Stomach (tissue), 9 donors: Measurements from ENCODE around the gene CRYZ. TPM values are rescaled to one million over a fixed set of nuclear protein-coding genes. Genes with fewer than 3 reads are reported as not detected.

ENCODE experiments used
- DNase-seq, 2 donors: peaks; one replicate each; pipeline versions ENCODE4 v3.0.0 to v3.0.0-alpha.2; 2013 to 2019
- H3K27ac ChIP-seq, 5 donors: fragments of 200-600 bp in 4 of 5; sonication (generic) in 4 of 5; one replicate each; pipeline ENCODE4 v1.5.1; 2013 to 2019; ENCODE audit warnings: mild to moderate bottlenecking in 1 of 5, moderate library complexity in 1 of 5
- H3K27me3 ChIP-seq, 3 donors: fragments of 200-600 bp; sonication (generic); one replicate each; pipeline ENCODE4 v1.5.1; 2017 to 2019; ENCODE audit warnings: mixed run types in 1 of 3
- H3K36me3 ChIP-seq, 4 donors: fragments of 200-600 bp; sonication (generic); 1 replicate in 3 of 4; 2 replicates in 1 of 4; pipeline ENCODE4 v1.5.1; 2016 to 2019
- H3K4me1 ChIP-seq, 4 donors: fragments of 200-600 bp; sonication (generic); one replicate each; pipeline ENCODE4 v1.5.1; 2016 to 2019
- H3K4me3 ChIP-seq, 4 donors: fragments of 200-600 bp; sonication (generic) in 3 of 4; one replicate each; pipeline ENCODE4 v1.5.1; 2016 to 2019; ENCODE audit warnings: mild to moderate bottlenecking in 1 of 4
- H3K9me3 ChIP-seq, 4 donors: fragments of 200-600 bp; sonication (generic); one replicate each; pipeline ENCODE4 v1.5.1; 2016 to 2019
- EP300 ChIP-seq: sonication (generic); formaldehyde crosslinking; IDR thresholded peaks from one replicate; pipeline ENCODE4 v1.6.1; 2017; ENCODE audit warnings: antibody characterized with exemption
- POLR2A ChIP-seq, 4 donors: fragments of 450-650 bp; IDR thresholded peaks; one replicate each; pipeline ENCODE4 v1.6.1; 2016; ENCODE audit warnings: antibody characterized with exemption in 4 of 4, control low read depth in 2 of 4, mild to moderate bottlenecking in 1 of 4, moderate library complexity in 1 of 4
- POLR2AphosphoS5 ChIP-seq, 3 donors: sonication (generic); formaldehyde crosslinking; IDR thresholded peaks; one replicate each; pipeline ENCODE4 v1.6.1; 2016; ENCODE audit warnings: antibody characterized with exemption in 3 of 3
- WGBS, 5 donors: extraction: QIAGEN DNeasy Blood & Tissue Kit in 3 of 5; methylation state at CpG; one replicate each; pipeline versions ENCODE4 v1.1.5 to v1.1.7; 2013 to 2018; 5-methylcytosine and 5-hydroxymethylcytosine counted together
- intact Hi-C: fragments of 100-400 bp; cut with DNase I; formaldehyde crosslinking; loops from one replicate; pipeline ENCODE4 v1.15.1; 2023; ENCODE audit warnings: low total_unique reads
- polyA plus RNA-seq, 3 donors: library from polyadenylated mRNA; stranded (reverse); fragments of 200-250 nt; gene quantifications; one replicate each; pipeline ENCODE4 v1.2.3, GENCODE V29; 2013
- total RNA-seq, 5 donors: library from RNA; depleted of rRNA; stranded (reverse); fragments of >200 nt; gene quantifications; one replicate each; pipeline versions ENCODE4 v1.1.0 to v1.2.3, GENCODE V29; 2014 to 2016
- TF ChIP-seq, protein P1 (sequence below), 7 experiments: fragments of 450-650 bp in 4 of 7; fragments of 200-600 bp in 3 of 7; sonication (generic) in 3 of 7; IDR thresholded peaks; one replicate each; pipeline ENCODE4 v1.5.1; 2016 to 2019; ENCODE audit warnings: antibody characterized with exemption in 7 of 7, control low read depth in 2 of 7, mild to moderate bottlenecking in 1 of 7
- donor health status: healthy with polysubstance abuse.
- donor health status: Bipolar disorder and iron deficiency.
- donor health status: healthy.

Gene CRYZ
- total and polyA plus RNA-seq, 8 donors, result 14.2 to 74.5 (median 35.0) TPM

DNA sequence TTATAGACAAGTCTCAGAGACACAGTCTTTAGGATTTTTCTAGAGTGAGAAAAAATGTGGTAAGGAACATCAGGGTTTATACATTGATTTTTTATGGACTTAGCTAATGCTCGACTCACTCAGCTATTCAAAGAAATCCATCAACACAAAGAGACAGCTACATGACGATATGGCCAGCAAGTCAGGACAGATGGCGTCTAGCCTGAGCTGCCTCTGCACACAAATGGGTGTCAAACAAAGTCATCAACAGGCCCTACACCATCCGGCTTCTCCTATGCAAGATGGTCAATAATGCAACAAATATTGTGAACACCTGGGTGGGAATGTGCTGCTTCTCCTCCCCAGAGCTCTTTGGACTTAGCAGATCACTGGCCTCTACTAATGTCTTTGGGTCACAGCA, 45.9 kb downstream of the CRYZ start:
- WGBS, 5 donors, result 69 to 80% (median 73%) methylated on average over 4 of the region's 4 CpGs
- no peak for DNase-seq

GRCh38 chr1:74684301-74684700, 48.5 kb downstream of the CRYZ start:
- H3K4me3 ChIP-seq, result no peak overlapping the region
- no peaks in the 10 kb centered on the region for H3K36me3 ChIP-seq
- no peaks in the 10 kb centered on the region for H3K27me3 ChIP-seq
- no peaks in the 10 kb centered on the region for H3K4me1 ChIP-seq
- TF ChIP-seq, protein P1, sequence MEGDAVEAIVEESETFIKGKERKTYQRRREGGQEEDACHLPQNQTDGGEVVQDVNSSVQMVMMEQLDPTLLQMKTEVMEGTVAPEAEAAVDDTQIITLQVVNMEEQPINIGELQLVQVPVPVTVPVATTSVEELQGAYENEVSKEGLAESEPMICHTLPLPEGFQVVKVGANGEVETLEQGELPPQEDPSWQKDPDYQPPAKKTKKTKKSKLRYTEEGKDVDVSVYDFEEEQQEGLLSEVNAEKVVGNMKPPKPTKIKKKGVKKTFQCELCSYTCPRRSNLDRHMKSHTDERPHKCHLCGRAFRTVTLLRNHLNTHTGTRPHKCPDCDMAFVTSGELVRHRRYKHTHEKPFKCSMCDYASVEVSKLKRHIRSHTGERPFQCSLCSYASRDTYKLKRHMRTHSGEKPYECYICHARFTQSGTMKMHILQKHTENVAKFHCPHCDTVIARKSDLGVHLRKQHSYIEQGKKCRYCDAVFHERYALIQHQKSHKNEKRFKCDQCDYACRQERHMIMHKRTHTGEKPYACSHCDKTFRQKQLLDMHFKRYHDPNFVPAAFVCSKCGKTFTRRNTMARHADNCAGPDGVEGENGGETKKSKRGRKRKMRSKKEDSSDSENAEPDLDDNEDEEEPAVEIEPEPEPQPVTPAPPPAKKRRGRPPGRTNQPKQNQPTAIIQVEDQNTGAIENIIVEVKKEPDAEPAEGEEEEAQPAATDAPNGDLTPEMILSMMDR (IDR thresholded peaks at IDR 0.05), result no peak
- TF ChIP-seq POLR2AphosphoS5 (IDR thresholded peaks at IDR 0.05) (no peak), POLR2A (IDR thresholded peaks at IDR 0.05) (no peak), EP300 (no peak)
- 94 to 98% (median 94%) methylated on average over 2 of the region's 2 CpGs for WGBS, 5 donors
- H3K27ac ChIP-seq, result no peak overlapping the region
- no peak for DNase-seq
- no peaks in the 10 kb centered on the region for H3K9me3 ChIP-seq
- intact Hi-C loops, result no loop called here

More for the DNA sequence above, 45.9 kb downstream of the CRYZ start:
- H3K36me3 ChIP-seq, result no peaks in the 10 kb centered on the region
- intact Hi-C loops, result no loop called here
- no peak overlapping the region for H3K4me3 ChIP-seq
- TF ChIP-seq POLR2A (IDR thresholded peaks at IDR 0.05) (no peak), POLR2AphosphoS5 (IDR thresholded peaks at IDR 0.05) (no peak), EP300 (no peak)
- TF ChIP-seq, protein P1 (IDR thresholded peaks at IDR 0.05), result no peak
- H3K27ac ChIP-seq, result no peak overlapping the region
- H3K9me3 ChIP-seq, result no peaks in the 10 kb centered on the region
- H3K4me1 ChIP-seq, result peaks cover 0 to 9% (median 4%) of the 10 kb centered on the region in 4 donors
- no peaks in the 10 kb centered on the region for H3K27me3 ChIP-seq

DNA sequence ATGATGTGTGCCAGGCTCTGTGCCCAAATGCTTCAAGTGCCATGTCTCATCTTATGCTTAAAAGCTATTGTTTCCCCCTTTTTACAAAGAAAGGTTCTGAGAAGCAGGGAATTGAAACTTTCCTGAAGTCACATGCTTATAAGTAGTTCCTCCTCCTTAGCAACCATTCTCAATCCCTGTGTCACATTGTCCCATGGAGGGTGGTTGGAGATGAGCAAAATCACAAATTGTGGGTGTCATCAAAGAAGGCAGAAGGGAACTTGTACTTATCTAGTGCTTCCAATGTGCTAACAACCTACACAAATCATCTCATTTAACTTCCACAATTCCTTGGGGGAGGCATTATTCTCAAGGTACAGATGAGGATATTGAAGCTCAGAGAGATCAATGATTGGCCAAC, 49.2 kb downstream of the CRYZ start:
- intact Hi-C loops, result no loop called here
- Histone ChIP-seq H3K4me3 (no peak overlapping the region), H3K4me1 (no peaks in the 10 kb centered on the region), H3K27ac (no peak overlapping the region), H3K36me3 (no peaks in the 10 kb centered on the region), H3K9me3 (no peaks in the 10 kb centered on the region), H3K27me3 (no peaks in the 10 kb centered on the region)
- TF ChIP-seq POLR2A (IDR thresholded peaks at IDR 0.05) (no peak), EP300 (no peak), POLR2AphosphoS5 (IDR thresholded peaks at IDR 0.05) (no peak)
- TF ChIP-seq, protein P1 (IDR thresholded peaks at IDR 0.05), result no peak
- no peak for DNase-seq

GRCh38 chr1:74681851-74682250, 51.0 kb downstream of the CRYZ start:
- no peak for TF ChIP-seq POLR2AphosphoS5 (IDR thresholded peaks at IDR 0.05)
- TF ChIP-seq, protein P1 (IDR thresholded peaks at IDR 0.05), result no peak
- TF ChIP-seq POLR2A (IDR thresholded peaks at IDR 0.05), result no peak
- no peak for TF ChIP-seq EP300
- intact Hi-C loops, result no loop called here
- H3K27ac ChIP-seq, result no peak overlapping the region
- H3K4me1 ChIP-seq, result no peaks in the 10 kb centered on the region
- no peak overlapping the region for H3K4me3 ChIP-seq
- H3K36me3 ChIP-seq, result no peaks in the 10 kb centered on the region
- WGBS, 5 donors, result 44 to 89% (median 75%) methylated on average over 2 of the region's 2 CpGs
- DNase-seq, result no peak
- no peaks in the 10 kb centered on the region for H3K9me3 ChIP-seq
- no peaks in the 10 kb centered on the region for H3K27me3 ChIP-seq
